ENCODE results near the gene INTS3.

The INTS3 gene

DNA sequence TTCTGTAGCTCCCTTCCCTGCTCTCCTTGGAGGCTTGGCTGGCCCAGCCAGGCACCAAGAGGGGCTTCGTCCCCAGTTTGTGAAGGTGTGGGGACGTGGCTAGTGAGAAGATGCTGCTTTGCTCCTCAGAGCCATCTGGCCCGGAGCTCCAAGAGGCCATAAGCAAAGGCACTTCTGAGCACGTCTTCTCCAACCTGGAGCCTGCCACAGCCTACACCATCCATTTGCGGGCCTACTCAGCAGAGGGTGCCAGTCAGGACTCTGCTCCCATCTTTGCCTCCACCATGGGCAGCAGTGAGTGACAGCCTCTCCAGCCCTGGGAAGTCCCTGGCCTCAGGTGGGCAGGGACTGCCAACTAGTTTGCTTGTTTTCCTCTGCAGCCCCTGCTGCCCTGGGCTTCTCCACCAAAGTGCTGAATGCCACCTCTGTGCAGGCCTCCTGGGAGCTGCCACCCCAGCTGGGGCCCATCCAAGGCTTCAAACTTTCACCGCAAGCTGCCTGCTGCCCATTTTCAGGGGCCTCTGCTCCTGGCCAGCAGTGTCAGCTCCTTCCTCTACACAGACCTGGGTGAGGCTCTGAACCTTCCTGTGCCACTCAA is 73.3 kb downstream of the INTS3 start:
- no peak overlapping the region for H3K27ac ChIP-seq (ENCODE audit: low read depth, low read length)
- H3K4me1 ChIP-seq (ENCODE audit: insufficient read depth, low read length) = no peaks in the 10 kb centered on the region
- H3K36me3 ChIP-seq (ENCODE audit: insufficient read depth, low read length) = 0 out of 2 replicates have a peak, but pooled peaks cover 4% of the 10 kb centered on the region
- no peak overlapping the region for H3K4me3 ChIP-seq (ENCODE audit: low read length)
- WGBS = 94% methylated on average over 6 of the region's 6 CpGs
- H3K27me3 ChIP-seq (ENCODE audit: insufficient read depth, low read length) = no peaks in the 10 kb centered on the region
- H3K9ac ChIP-seq (ENCODE audit: low read depth, low read length) = no peak overlapping the region
- H3K9me3 ChIP-seq (ENCODE audit: insufficient read depth, low read depth, low read length) = no peaks in the 10 kb centered on the region

DNA sequence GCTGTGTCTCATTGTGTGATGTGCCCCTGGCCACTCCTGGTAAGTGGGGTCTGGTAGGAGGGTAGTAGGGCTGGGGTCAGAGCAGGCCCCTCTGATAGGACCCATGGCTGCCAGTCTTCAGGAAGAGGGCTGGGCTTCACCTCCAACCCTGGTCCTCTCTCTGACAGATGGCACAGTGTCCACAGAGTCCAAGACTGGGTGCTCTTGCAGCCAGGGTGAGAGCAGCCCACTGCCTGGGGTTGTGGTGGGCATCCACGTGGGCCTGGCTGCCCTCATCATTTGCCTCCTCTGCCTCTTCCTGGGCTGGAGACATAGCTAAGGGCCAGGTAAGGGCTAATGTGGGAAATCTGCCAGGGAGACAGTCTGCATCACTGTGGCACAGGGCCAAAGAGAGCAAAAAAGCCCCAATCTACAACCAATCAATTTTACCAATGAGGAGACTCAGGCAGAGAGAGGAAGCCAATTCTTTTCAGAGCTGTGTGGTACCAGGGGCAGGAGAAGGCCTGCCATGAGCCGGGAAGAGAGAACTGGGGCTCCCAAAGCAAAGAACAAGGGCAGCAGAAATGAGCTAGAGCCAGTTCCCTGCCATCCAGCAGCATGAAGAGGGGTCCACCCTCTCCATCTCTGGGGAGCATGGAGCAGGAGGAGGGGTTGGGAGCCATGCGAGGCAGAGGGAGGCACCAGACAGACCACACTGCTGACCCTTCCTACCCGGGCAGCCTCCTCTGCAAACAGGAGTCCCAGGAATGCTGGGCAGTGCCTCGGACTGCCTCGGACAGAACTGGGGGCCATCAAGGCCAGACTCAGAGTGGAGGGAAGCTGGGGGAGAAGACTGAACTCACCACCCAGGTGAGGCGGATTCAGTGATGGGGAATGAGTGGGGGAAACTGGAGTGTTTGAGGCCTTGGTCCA is 74.2 kb downstream of the INTS3 start:
- 0 out of 2 replicates have a peak, but pooled peaks cover 9% of the 10 kb centered on the region for H3K36me3 ChIP-seq (ENCODE audit: insufficient read depth, low read length)
- 97% methylated on average over 7 of the region's 7 CpGs for WGBS

DNA sequence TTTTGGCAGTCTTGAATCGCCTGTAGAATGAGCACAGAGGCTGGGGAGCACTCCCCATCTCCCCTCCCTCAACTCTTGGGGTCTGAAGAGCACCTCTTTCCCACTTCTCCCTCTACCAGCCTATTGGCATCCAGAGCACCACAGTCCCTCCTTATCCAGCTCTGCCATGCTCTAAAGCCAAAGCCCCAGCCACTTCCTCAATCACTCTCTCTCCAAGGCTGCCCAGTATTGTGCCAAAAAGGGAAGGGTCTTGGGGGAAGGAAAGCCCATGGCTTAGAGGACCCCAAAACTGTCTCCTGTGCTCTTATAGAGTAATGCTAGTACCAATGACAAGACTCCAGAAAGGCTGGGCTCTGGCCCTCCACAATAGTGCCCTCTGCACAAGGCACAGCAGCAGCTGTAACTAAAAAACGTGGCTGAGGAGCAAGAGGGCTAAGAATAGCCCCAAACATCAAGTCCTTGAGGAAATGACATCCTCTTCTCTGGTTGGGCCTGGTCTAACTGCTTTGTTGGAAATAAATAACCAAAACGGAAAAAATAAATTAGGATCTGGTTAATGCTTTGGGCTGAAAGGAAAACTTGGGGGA is 75.7 kb downstream of the INTS3 start:
- 82% methylated on average over 3 of the region's 3 CpGs for WGBS
- Histone ChIP-seq H3K27ac (ENCODE audit: low read depth, low read length) (no peak overlapping the region), H3K36me3 (ENCODE audit: insufficient read depth, low read length) (peaks cover 23% of the 10 kb centered on the region), H3K9me3 (ENCODE audit: insufficient read depth, low read depth, low read length) (no peaks in the 10 kb centered on the region), H3K4me3 (ENCODE audit: low read length) (no peak overlapping the region), H3K9ac (ENCODE audit: low read depth, low read length) (no peak overlapping the region), H3K27me3 (ENCODE audit: insufficient read depth, low read length) (no peaks in the 10 kb centered on the region), H3K4me1 (ENCODE audit: insufficient read depth, low read length) (no peaks in the 10 kb centered on the region)

More for the DNA sequence above, 74.2 kb downstream of the INTS3 start:
- no peak overlapping the region for H3K27ac ChIP-seq (ENCODE audit: low read depth, low read length)
- H3K9me3 ChIP-seq (ENCODE audit: insufficient read depth, low read depth, low read length) = no peaks in the 10 kb centered on the region
- no peak overlapping the region for H3K9ac ChIP-seq (ENCODE audit: low read depth, low read length)
- H3K27me3 ChIP-seq (ENCODE audit: insufficient read depth, low read length) = no peaks in the 10 kb centered on the region
- no peak overlapping the region for H3K4me3 ChIP-seq (ENCODE audit: low read length)
- no peaks in the 10 kb centered on the region for H3K4me1 ChIP-seq (ENCODE audit: insufficient read depth, low read length)

DNA sequence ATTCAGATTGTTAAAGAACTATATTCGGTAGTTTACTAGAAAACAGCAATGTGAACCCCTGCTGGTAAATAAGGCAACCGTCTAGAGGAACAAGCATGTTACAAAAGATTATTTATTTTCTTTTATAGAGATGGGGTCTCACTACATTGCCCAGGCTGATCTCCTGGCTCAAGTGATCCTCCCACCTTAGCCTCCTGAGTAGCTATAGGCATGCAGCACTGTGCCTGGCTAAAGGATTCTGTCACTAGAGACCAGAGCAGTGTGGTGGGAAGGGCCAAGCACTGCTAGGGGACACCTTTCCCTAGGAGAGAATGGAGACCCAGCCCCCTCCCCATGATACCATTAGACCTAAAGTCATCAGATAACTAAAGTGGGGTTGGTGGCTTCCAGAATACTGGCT is 76.3 kb downstream of the INTS3 start:
- Histone ChIP-seq H3K9me3 (ENCODE audit: insufficient read depth, low read depth, low read length) (no peaks in the 10 kb centered on the region), H3K27ac (ENCODE audit: low read depth, low read length) (no peak overlapping the region)

DNA sequence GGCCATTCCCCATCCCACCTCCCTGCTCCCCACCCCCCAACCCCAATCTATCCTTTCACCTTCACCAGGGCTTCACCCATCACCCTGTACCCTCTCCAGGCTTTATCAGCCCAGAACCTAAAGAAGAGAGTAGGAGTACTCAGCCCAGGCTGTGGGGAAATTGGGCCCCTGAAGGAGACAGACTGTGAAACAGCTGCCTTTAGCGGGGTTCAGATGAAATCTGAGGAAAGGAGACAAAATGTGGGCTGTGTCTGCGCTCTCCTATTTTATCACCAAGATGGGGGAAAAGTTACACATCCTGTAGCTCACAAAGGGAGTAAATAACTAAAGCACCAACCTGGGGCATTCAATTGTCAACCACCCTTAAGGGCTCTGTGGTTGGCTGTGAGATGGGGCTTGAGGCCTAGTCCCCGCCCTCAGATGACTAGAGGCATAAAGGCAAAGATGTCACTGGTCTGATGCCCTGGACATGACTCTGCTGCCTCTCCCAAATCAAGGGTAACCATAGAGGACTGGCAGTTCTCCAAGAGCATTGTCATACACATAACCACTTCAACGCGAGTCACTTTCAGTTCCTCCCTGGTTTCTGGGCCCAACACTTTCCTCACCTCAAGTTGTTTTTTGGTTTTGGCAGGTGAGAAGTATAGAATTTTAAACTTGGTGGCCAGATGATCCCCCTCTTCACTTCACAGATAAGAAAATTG is 77.3 kb downstream of the INTS3 start:
- WGBS = 90% methylated on average over 5 of the region's 5 CpGs
- Histone ChIP-seq H3K36me3 (ENCODE audit: insufficient read depth, low read length) (peaks cover 39% of the 10 kb centered on the region), H3K4me3 (ENCODE audit: low read length) (no peak overlapping the region), H3K4me1 (ENCODE audit: insufficient read depth, low read length) (no peaks in the 10 kb centered on the region), H3K27ac (ENCODE audit: low read depth, low read length) (no peak overlapping the region), H3K9ac (ENCODE audit: low read depth, low read length) (no peak overlapping the region), H3K27me3 (ENCODE audit: insufficient read depth, low read length) (no peaks in the 10 kb centered on the region), H3K9me3 (ENCODE audit: insufficient read depth, low read depth, low read length) (no peaks in the 10 kb centered on the region)

More for the DNA sequence above, 76.3 kb downstream of the INTS3 start:
- H3K27me3 ChIP-seq (ENCODE audit: insufficient read depth, low read length) = no peaks in the 10 kb centered on the region
- WGBS = 62% methylated on average over 2 of the region's 2 CpGs
- peaks cover 29% of the 10 kb centered on the region for H3K36me3 ChIP-seq (ENCODE audit: insufficient read depth, low read length)
- no peak overlapping the region for H3K9ac ChIP-seq (ENCODE audit: low read depth, low read length)
- no peaks in the 10 kb centered on the region for H3K4me1 ChIP-seq (ENCODE audit: insufficient read depth, low read length)
- H3K4me3 ChIP-seq (ENCODE audit: low read length) = no peak overlapping the region

DNA sequence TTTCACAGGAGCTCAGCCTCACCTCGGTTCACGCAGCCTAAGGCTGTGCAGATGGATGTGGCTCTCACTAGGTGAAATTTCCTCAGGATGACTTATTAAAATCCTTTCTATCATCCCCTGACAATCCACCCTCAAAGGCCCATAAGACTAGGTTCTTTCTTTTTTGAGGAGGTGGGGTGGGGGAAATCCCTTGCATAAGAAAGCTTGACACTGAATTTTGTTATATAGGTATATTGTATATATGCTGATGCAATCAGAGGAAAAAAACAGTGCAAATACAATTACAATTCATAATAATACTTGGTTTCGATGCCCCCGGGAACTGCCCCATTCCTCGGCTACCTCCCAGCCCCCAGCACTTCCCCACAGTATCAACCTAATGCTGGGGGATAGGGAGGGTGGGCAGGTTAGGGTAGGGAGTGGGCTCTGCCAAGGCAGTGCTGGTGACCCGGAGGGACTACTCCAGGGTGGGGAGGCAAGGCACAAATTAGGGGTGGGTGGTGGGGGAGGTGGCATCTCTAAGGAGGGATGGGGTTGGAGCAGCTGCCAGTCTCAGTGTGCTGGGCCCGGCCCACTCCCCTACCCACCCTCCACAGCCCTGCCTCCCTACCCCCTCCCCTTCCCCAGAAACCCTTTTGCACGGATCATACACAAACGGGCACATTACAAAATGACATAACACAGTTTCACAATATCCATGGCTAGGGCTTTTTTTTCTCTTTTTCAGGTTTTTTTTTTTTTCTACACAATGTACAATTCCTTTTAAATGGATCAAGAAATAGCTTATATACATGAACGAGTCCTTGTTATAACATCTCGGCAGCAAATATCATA is 78.3 kb downstream of the INTS3 start:
- Histone ChIP-seq H3K4me3 (ENCODE audit: low read length) (no peak overlapping the region), H3K4me1 (ENCODE audit: insufficient read depth, low read length) (no peaks in the 10 kb centered on the region), H3K27me3 (ENCODE audit: insufficient read depth, low read length) (no peaks in the 10 kb centered on the region), H3K9ac (ENCODE audit: low read depth, low read length) (no peak overlapping the region), H3K27ac (ENCODE audit: low read depth, low read length) (no peak overlapping the region), H3K36me3 (ENCODE audit: insufficient read depth, low read length) (peaks cover 47% of the 10 kb centered on the region), H3K9me3 (ENCODE audit: insufficient read depth, low read depth, low read length) (no peaks in the 10 kb centered on the region)
- 94% methylated on average over 8 of the region's 11 CpGs for WGBS

DNA sequence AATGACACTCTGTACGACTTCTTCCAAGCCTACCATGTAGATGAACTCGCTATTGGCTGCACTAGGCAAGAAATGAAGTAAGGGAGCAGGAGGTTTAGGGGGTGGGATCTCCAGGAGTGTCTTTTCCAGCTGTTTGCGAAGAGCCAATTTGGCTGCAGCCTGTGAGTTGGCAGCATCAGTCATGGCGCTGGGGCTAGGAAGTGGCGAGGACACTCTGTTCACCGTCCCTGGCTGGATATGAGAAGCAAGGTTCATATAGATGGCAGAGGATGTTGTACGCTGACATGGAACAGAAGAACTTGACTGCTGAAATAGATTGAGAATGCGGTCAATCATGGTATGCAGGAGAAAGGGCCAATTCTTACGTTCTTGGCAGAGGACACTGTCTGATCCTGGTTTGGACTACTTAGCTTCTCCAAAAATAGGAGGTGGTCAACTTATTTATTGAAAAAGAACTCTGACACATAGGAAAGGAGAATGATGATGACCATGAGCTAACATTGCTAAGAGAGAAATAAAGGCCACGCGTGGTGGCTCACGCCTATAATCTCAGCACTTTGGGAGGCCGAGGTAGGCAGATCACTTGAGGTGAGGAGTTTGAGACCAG is 88.5 kb downstream of the INTS3 start:
- H3K4me1 ChIP-seq (ENCODE audit: insufficient read depth, low read length) = no peaks in the 10 kb centered on the region
- H3K27me3 ChIP-seq (ENCODE audit: insufficient read depth, low read length) = no peaks in the 10 kb centered on the region
- no peak overlapping the region for H3K4me3 ChIP-seq (ENCODE audit: low read length)
- no peaks in the 10 kb centered on the region for H3K9me3 ChIP-seq (ENCODE audit: insufficient read depth, low read depth, low read length)
- WGBS = 96% methylated on average over 13 of the region's 13 CpGs
- no peak overlapping the region for H3K9ac ChIP-seq (ENCODE audit: low read depth, low read length)
- H3K36me3 ChIP-seq (ENCODE audit: insufficient read depth, low read length) = peaks cover 89% of the 10 kb centered on the region
- no peak overlapping the region for H3K27ac ChIP-seq (ENCODE audit: low read depth, low read length)

DNA sequence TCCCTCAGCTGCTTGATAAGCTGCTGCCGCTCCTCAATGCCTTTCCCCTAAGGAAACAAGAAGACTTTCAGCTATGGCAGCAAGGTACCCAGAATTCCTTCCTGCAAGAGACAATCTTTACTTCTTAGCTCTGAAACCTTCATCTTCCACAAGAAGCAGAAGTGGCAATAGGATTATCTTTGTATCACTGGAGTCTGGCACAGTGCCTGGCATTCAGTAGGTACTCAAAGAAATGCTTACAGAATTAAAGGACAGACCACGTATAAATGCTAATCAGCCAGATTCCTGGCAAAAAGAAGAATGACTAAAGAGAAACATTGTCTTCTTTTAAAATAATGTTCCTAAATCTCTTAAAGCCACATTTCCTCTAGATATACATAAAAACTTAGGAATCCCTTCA is 91.0 kb downstream of the INTS3 start:
- Histone ChIP-seq H3K36me3 (ENCODE audit: insufficient read depth, low read length) (peaks cover 71% of the 10 kb centered on the region), H3K27me3 (ENCODE audit: insufficient read depth, low read length) (no peaks in the 10 kb centered on the region), H3K27ac (ENCODE audit: low read depth, low read length) (no peak overlapping the region), H3K4me3 (ENCODE audit: low read length) (no peak overlapping the region), H3K4me1 (ENCODE audit: insufficient read depth, low read length) (no peaks in the 10 kb centered on the region), H3K9ac (ENCODE audit: low read depth, low read length) (no peak overlapping the region), H3K9me3 (ENCODE audit: insufficient read depth, low read depth, low read length) (no peaks in the 10 kb centered on the region)
- over 99% methylated on average over 2 of the region's 2 CpGs for WGBS
